Caco-2 (cell line): ENCODE measurements around the gene DYNLT2. TPM values are rescaled to one million over a fixed set of nuclear protein-coding genes. Genes with fewer than 3 reads are reported as not detected.

Source experiments
- Bru-seq: library from RNA; stranded (reverse); fragments of 400-500 nt; gene quantifications from one replicate; lab custom pipeline; 2021; lab: Mats Ljungman, UMichigan
- BruChase-seq, 2 experiments: library from RNA; stranded (reverse); fragments of 400-500 nt; gene quantifications; one replicate each; lab custom pipeline; 2021; lab: Mats Ljungman, UMichigan
- BruUV-seq: library from RNA; stranded (reverse); fragments of 400-500 nt; replicated peaks from 2 replicates; lab custom pipeline; 2021; lab: Mats Ljungman, UMichigan
- CTCF ChIA-PET: fragments of 300-600 bp; sonication (Branson Sonifier 250); formaldehyde crosslinking; loops from one replicate; lab custom pipeline; 2022; ENCODE audit warnings: antibody characterized with exemption; lab: Charles Lee
- POLR2A ChIA-PET: fragments of 300-600 bp; sonication (Branson Sonifier 250); formaldehyde crosslinking; loops from one replicate; lab custom pipeline; 2022; ENCODE audit warnings: antibody characterized with exemption; lab: Charles Lee
- DNase-seq, 2 experiments: peaks; one replicate each; pipeline versions ENCODE4 v3.0.0 to v3.0.0-alpha.2; 2020 to 2022
- H3K27me3 ChIP-seq: replicated peaks from 2 replicates; pipeline ENCODE4 v1.6.0; 2011; ENCODE audit warnings: low read length; ENCODE audit not compliant: control insufficient read depth, insufficient read depth
- H3K36me3 ChIP-seq: 2 replicates; pipeline ENCODE4 v1.5.1; 2011; ENCODE audit warnings: low read length; ENCODE audit not compliant: control insufficient read depth, insufficient read depth
- H3K4me1 ChIP-seq: fragments of 250-450 bp; sonication (Bioruptor Pico); 2 replicates; pipeline ENCODE4 v1.5.1; 2020; ENCODE audit warnings: mild to moderate bottlenecking
- H3K4me3 ChIP-seq: 2 replicates; pipeline ENCODE4 v1.5.1; 2011; ENCODE audit warnings: low read depth, mild to moderate bottlenecking, control low read depth, low read length
- H3K9me3 ChIP-seq: fragments of 250-450 bp; sonication (Bioruptor Pico); 2 replicates; pipeline ENCODE4 v1.5.1; 2020; ENCODE audit warnings: mild to moderate bottlenecking, moderate library complexity
- H3K27ac Mint-ChIP-seq: one replicate; pipeline ENCODE4 v1.8.0; 2022; ENCODE audit warnings: mixed read lengths; ENCODE audit not compliant: unreplicated experiment
- H3K27me3 Mint-ChIP-seq: one replicate; pipeline ENCODE4 v1.8.0; 2022; ENCODE audit warnings: mixed read lengths; ENCODE audit not compliant: insufficient read depth, unreplicated experiment
- H3K36me3 Mint-ChIP-seq: one replicate; pipeline ENCODE4 v1.8.0; 2022; ENCODE audit warnings: mild to moderate bottlenecking, mixed read lengths; ENCODE audit not compliant: insufficient read depth, unreplicated experiment
- H3K4me1 Mint-ChIP-seq: one replicate; pipeline ENCODE4 v1.8.0; 2022; ENCODE audit warnings: low read depth, mixed read lengths; ENCODE audit not compliant: unreplicated experiment
- H3K4me3 Mint-ChIP-seq: one replicate; pipeline ENCODE4 v1.8.0; 2022; ENCODE audit warnings: mild to moderate bottlenecking, moderate library complexity, mixed read lengths; ENCODE audit not compliant: unreplicated experiment
- H3K9me3 Mint-ChIP-seq: one replicate; pipeline ENCODE4 v1.8.0; 2022; ENCODE audit warnings: mixed read lengths; ENCODE audit not compliant: unreplicated experiment
- intact Hi-C: fragments of 100-400 bp; cut with micrococcal nuclease; formaldehyde crosslinking; loops from one replicate; pipeline ENCODE4 v1.10.0; 2022; ENCODE audit not compliant: unreplicated experiment
- long read RNA-seq: library from polyadenylated mRNA; stranded (forward); transcript quantifications from one replicate; pipeline ENCODE4 v2.0.0, GENCODE V29; 2022
- total RNA-seq: library from RNA; stranded (reverse); gene quantifications from 2 replicates; pipeline ENCODE4 v1.2.3, GENCODE V29; 2022
- TF ChIP-seq, protein P1 (sequence below), 2 experiments: fragments of 200-600 bp in 1 of 2; IDR thresholded peaks; 1 replicate in 1 of 2; 2 replicates in 1 of 2; pipeline versions ENCODE4 v1.5.1 to v1.8.0; 2011 to 2022; ENCODE audit warnings: antibody characterized with exemption in 1 of 2, control low read depth in 1 of 2, inconsistent platforms in 1 of 2, low read depth in 1 of 2, low read length in 1 of 2, mild to moderate bottlenecking in 1 of 2, moderate library complexity in 1 of 2; ENCODE audit not compliant: insufficient read depth in 1 of 2, severe bottlenecking in 1 of 2, unreplicated experiment in 1 of 2

The DYNLT2 gene
- total RNA-seq (2.4 and 2.6 TPM in 2 replicates), Bru-seq, nascent RNA (percentile 69 among the genes with signal in this experiment), BruChase-seq, experiment 1, labeled RNA remaining after a 2-hour chase (percentile 46 among the genes with signal in this experiment), BruChase-seq, experiment 2, labeled RNA remaining after a 6-hour chase (percentile 49 among the genes with signal in this experiment)
- long read RNA-seq, partial matches to known transcripts: 0 of 3 reads
- long read RNA-seq, other reads (novel, unspliced or antisense): 2 of 3 reads

- POLR2A ChIA-PET: interaction anchor here (0.8 to 1.9 kb wide), 8 partner anchors 26 to 803 kb away, joined by 3 to 14 read pairs (median 4); partner anchors contain the start of genes C6orf120, TBP and WDR27
- Mint-ChIP-seq H3K4me1 (peaks cover 12% of the 10 kb centered on the region), H3K4me3 (peak within 1 kb of the TSS; percentile 99), H3K27ac (peak within 1 kb of the TSS; percentile 100), H3K27me3 (no peaks in the 10 kb centered on the region), H3K9me3 (peaks cover 2% of the 10 kb centered on the region), H3K36me3 (peaks cover 9% of the 10 kb centered on the region)
- Histone ChIP-seq H3K4me3 (peak within 1 kb of the TSS; percentile 73), H3K27me3 (no peaks in the 10 kb centered on the region), H3K36me3 (no peaks in the 10 kb centered on the region), H3K4me1 (peaks cover 12% of the 10 kb centered on the region), H3K9me3 (no peaks in the 10 kb centered on the region)
- CTCF ChIA-PET: no interaction called here
- TF ChIP-seq, protein P1, sequence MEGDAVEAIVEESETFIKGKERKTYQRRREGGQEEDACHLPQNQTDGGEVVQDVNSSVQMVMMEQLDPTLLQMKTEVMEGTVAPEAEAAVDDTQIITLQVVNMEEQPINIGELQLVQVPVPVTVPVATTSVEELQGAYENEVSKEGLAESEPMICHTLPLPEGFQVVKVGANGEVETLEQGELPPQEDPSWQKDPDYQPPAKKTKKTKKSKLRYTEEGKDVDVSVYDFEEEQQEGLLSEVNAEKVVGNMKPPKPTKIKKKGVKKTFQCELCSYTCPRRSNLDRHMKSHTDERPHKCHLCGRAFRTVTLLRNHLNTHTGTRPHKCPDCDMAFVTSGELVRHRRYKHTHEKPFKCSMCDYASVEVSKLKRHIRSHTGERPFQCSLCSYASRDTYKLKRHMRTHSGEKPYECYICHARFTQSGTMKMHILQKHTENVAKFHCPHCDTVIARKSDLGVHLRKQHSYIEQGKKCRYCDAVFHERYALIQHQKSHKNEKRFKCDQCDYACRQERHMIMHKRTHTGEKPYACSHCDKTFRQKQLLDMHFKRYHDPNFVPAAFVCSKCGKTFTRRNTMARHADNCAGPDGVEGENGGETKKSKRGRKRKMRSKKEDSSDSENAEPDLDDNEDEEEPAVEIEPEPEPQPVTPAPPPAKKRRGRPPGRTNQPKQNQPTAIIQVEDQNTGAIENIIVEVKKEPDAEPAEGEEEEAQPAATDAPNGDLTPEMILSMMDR (IDR thresholded peaks at IDR 0.05; ENCODE audit: insufficient read depth in 1 of 2, low read depth in 1 of 2, low read length in 1 of 2, severe bottlenecking in 1 of 2, unreplicated experiment in 1 of 2): no peak
- intact Hi-C loops: loop anchor here (1.0 kb wide), 2 partner anchors 26 to 49 kb away; partner anchors contain the start of genes C6orf120 and WDR27
- no TSS peak for BruUV-seq
- DNase-seq: peak; percentile 94 to 96
Observed at GRCh38 chr6:169751242-169752073, at the start of gene DYNLT2, which contains the start of gene ERMARD. DYNLT2 (minus strand) TSS chr6:169751572; CDS start chr6:169751458, 114 bp downstream. ERMARD (plus strand) TSS chr6:169751622; CDS start chr6:169751658, 36 bp downstream.

DNA sequence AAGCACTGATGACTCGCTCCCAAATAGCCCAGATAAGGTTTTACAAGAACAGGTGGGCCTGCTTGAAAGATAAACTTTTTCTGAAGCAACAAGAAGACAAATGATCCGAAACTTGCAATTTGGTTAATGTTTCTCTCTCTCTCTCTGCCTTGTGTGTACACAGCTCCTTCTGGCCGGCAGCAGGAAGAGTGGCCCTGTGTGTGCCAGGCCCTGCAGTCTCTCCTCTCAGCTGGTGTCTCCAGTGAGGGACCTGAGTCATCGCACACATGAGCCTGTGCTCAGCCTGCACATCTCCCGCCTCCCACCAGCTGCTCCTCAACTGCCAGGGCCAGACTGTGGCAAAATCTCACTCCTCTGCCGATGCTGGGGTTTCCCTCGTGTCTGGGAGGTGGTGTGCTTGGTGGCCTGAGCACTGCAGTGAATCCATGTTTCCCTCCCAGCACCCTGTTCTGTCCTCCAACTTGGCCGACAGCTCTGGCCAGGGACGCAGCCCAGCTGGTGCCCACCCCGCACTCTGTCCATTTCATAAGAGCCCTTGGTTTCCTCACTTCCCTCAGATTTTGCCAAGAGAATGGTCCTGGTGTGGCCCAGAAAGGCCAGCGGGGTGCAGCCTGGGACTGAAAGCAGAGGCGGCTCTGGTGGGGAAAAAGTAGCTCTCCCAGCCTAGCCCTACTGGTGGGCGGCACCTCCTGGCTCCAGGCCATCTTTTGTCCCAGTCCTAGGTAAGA, 49.5 kb upstream of the DYNLT2 start:
- H3K9me3 ChIP-seq: no peaks in the 10 kb centered on the region
- intact Hi-C loops: loop anchor here (1.0 to 2.0 kb wide), 3 partner anchors 9 to 30 kb away; no protein-coding TSS in a partner anchor
- Mint-ChIP-seq H3K36me3 (peaks cover 32% of the 10 kb centered on the region), H3K9me3 (peaks cover 11% of the 10 kb centered on the region), H3K27ac (peak overlapping the region; percentile 93), H3K27me3 (no peaks in the 10 kb centered on the region), H3K4me1 (peaks cover 49% of the 10 kb centered on the region), H3K4me3 (peak overlapping the region; percentile 75)
- CTCF ChIA-PET: interaction anchor here (1.0 to 2.3 kb wide), 4 partner anchors 9 to 31 kb away, joined by 3 to 23 read pairs (median 10); no protein-coding TSS in a partner anchor
- H3K4me3 ChIP-seq: no peak overlapping the region
- POLR2A ChIA-PET: interaction anchor here (1.0 to 3.4 kb wide), 5 partner anchors 10 to 490 kb away, joined by 4 to 51 read pairs (median 5); partner anchors contain the start of genes DLL1 and ERMARD
- no peaks in the 10 kb centered on the region for H3K27me3 ChIP-seq
- peaks cover 81% of the 10 kb centered on the region for H3K4me1 ChIP-seq
- BruUV-seq: TSS peak; percentile 13
- H3K36me3 ChIP-seq: peaks cover 2% of the 10 kb centered on the region; the same call in 1 of the 2 replicates
- TF ChIP-seq, protein P1 (IDR thresholded peaks at IDR 0.05; ENCODE audit: insufficient read depth in 1 of 2, low read depth in 1 of 2, low read length in 1 of 2, severe bottlenecking in 1 of 2, unreplicated experiment in 1 of 2): no peak
- peak; percentile 92 to 97 for DNase-seq
